Measurements from ENCODE around the gene EYS. TPM values are rescaled to one million over a fixed set of nuclear protein-coding genes. Genes with fewer than 3 reads are reported as not detected.

Gene EYS
- total RNA-seq, 2 donors from 2014 or later = not detected

DNA sequence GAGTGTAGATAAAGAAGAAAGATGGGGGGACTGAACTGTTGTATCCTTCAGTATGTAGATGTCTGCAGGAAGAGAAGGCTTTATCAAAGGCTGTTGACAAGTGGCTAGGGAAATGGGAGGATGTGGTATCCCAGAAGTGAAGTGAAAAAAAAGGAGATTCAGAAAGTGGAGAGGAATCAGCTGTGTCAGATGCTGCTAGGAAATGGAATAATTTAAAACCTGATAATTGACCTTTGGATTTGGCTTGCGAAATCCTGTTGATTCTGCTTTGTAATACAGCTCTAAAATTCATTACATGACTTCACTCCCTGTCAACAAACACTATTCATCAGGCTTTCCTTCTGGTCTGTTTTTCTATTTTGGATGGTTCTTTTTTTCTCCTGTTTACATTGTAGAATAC, 2029.7 kb downstream of the EYS start:
- DNase-seq (ENCODE audit: low spot score) (no peak), ATAC-seq (ENCODE audit: insufficient number of reproducible peaks, low FRiP score, low read depth) (no peak)
- Histone ChIP-seq H3K4me1 (ENCODE audit: control insufficient read depth in 1 of 2, low read depth in 2 of 2) (peaks cover 6 to 12% of the 10 kb centered on the region in 2 donors), H3K4me3 (no peak overlapping the region), H3K9me3 (no peaks in the 10 kb centered on the region), H3K36me3 (no peaks in the 10 kb centered on the region), H3K27me3 (replicated peaks; ENCODE audit: insufficient read depth) (no peaks in the 10 kb centered on the region), H3K27ac (no peak overlapping the region)
- no peak for TF ChIP-seq CTCF (IDR thresholded peaks at IDR 0.05)

DNA sequence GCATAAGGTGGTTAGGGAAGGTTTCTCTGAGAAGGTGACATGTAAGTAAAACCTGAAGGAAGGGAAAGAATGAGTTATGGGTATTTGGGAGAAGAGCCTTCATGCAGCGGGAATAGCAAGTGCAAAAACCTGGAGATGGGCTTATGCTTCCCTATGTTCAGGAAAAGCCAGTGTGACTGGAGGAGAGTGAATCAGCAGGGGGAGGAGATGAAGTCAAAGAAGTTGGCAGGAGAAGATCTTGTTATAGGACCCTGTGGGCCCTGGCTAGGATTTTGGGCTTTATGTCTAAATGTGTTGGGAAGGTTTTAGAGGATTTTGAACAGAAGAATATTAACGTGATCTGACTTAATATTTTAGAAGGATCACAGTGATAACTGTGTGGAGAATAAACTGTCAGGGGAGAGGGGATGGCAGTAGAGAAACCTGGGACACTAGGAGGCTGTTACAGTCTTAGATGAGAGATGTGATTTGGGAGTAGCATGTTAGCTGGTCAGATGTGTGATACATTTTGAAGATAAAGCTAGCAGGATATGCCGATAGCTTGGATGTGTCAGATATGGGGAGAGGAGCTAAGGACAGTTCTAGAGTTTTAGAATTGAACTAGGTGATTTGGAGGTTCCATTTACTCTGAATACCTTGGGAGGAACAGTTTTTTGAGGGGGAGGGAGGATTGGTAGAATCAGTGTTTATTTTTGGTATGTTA, 2030.5 kb downstream of the EYS start:
- no peaks in the 10 kb centered on the region for H3K9me3 ChIP-seq
- no peak for TF ChIP-seq CTCF (IDR thresholded peaks at IDR 0.05)
- H3K4me3 ChIP-seq = no peak overlapping the region
- DNase-seq (ENCODE audit: low spot score) (no peak), ATAC-seq (ENCODE audit: insufficient number of reproducible peaks, low FRiP score, low read depth) (no peak)
- H3K27me3 ChIP-seq (replicated peaks; ENCODE audit: insufficient read depth) = no peaks in the 10 kb centered on the region
- no peak overlapping the region for H3K27ac ChIP-seq
- peaks cover 5 to 7% of the 10 kb centered on the region in 2 donors for H3K4me1 ChIP-seq (ENCODE audit: control insufficient read depth in 1 of 2, low read depth in 2 of 2)
- H3K36me3 ChIP-seq = no peaks in the 10 kb centered on the region

DNA sequence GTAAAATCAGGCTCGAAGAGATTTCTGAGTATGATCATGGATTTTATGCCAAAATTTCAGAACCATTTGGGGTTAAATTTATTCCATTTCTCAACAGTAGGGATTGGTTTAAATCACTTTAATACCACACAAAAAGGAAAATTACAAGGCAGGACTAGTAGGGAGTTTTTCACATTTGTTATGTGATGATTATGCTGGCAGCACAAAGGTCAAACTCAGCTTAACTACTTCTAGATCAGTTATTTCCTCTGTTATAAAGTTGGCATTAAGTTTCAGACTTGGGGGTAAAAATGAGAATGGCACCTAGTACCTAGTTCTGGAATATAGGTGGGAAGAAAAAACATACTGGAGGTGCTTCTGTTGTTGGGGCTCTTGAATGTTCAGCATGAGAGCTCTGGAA, 2031.9 kb downstream of the EYS start:
- no peak for TF ChIP-seq CTCF (IDR thresholded peaks at IDR 0.05)
- Histone ChIP-seq H3K27me3 (replicated peaks; ENCODE audit: insufficient read depth) (no peaks in the 10 kb centered on the region), H3K4me1 (ENCODE audit: control insufficient read depth in 1 of 2, low read depth in 2 of 2) (peaks cover 5 to 7% of the 10 kb centered on the region in 2 donors), H3K4me3 (no peak overlapping the region), H3K9me3 (no peaks in the 10 kb centered on the region), H3K36me3 (no peaks in the 10 kb centered on the region), H3K27ac (no peak overlapping the region)
- no peak for DNase-seq (ENCODE audit: low spot score)
- ATAC-seq (ENCODE audit: insufficient number of reproducible peaks, low FRiP score, low read depth) = no peak

DNA sequence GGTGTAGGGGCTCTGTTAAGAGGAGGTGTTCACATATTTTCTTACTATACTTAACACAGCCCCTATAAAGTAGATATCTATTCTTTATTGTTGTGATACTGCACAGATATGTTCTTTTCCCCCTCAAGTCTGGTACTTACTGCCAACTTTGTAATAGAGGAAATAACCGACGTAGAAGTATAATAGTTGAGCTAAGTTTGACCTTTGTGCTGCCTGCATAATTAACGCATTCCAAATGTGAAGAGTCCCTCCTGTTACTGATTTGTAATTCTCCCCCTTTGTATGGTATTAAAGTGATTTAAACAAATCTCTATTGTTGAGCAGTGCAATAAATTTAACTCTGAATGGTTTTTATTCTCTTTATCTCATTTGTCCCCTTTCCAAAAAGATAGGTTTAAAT, 2032.4 kb downstream of the EYS start:
- ATAC-seq (ENCODE audit: insufficient number of reproducible peaks, low FRiP score, low read depth) (no peak), DNase-seq (ENCODE audit: low spot score) (no peak)
- H3K27me3 ChIP-seq (replicated peaks; ENCODE audit: insufficient read depth) = no peaks in the 10 kb centered on the region
- no peak overlapping the region for H3K4me3 ChIP-seq
- H3K9me3 ChIP-seq = no peaks in the 10 kb centered on the region
- H3K4me1 ChIP-seq (ENCODE audit: control insufficient read depth in 1 of 2, low read depth in 2 of 2) = peaks cover 5 to 12% of the 10 kb centered on the region in 2 donors
- H3K36me3 ChIP-seq = no peaks in the 10 kb centered on the region
- no peak for TF ChIP-seq CTCF (IDR thresholded peaks at IDR 0.05)
- no peak overlapping the region for H3K27ac ChIP-seq

DNA sequence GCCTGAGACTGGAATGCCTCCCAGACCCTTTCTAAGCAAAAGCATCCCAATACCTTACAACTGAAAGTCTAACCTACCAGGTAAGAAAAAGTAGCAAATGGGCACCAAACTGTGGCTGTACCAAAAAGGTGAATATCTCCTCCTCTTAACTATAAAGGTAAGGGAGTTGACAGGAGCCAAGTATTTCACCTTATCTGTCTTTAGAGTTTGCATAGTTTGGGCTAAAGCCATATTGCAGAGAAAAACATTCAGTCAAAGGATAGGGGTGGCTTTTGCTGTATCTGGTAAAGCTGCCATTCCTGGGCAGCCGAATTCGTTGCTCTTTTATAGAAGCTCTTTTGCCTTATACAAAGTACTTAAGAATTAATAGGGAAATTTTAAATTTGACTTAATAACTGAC, 2033.3 kb downstream of the EYS start:
- ATAC-seq (ENCODE audit: insufficient number of reproducible peaks, low FRiP score, low read depth) = no peak
- no peak overlapping the region for H3K27ac ChIP-seq
- no peak for DNase-seq (ENCODE audit: low spot score)
- H3K27me3 ChIP-seq (replicated peaks; ENCODE audit: insufficient read depth) = no peaks in the 10 kb centered on the region
- H3K4me3 ChIP-seq = no peak overlapping the region
- H3K9me3 ChIP-seq = no peaks in the 10 kb centered on the region
- no peaks in the 10 kb centered on the region for H3K36me3 ChIP-seq
- peaks cover 5 to 21% of the 10 kb centered on the region in 2 donors for H3K4me1 ChIP-seq (ENCODE audit: control insufficient read depth in 1 of 2, low read depth in 2 of 2)
- TF ChIP-seq CTCF (IDR thresholded peaks at IDR 0.05) = no peak

All from thoracic aorta (tissue), 2 donors.